Superior temporal gyrus (tissue), 1 donor: ENCODE measurements around the gene MAN1C1.
"Not testable (repeated sequence)": the region's sequence is repeated elsewhere in the genome, so short reads cannot be mapped to it uniquely, and the experiment has no call there.

Source experiments
- DNase-seq: peaks from one replicate; pipeline ENCODE4 v3.0.0-alpha.2; 2016; ENCODE audit errors: extremely low spot score

MAN1C1 gene

GRCh38 chr1:25698252-25698651 lies 81.7 kb downstream of the MAN1C1 start:
- DNase-seq, result no peak

- not testable (repeated sequence) for DNase-seq
Measured at GRCh38 chr1:25699059-25699458, 82.5 kb downstream of the MAN1C1 start.

- DNase-seq, result no peak
Measured at GRCh38 chr1:25699500-25700143, 83.0 kb downstream of the MAN1C1 start.

- DNase-seq, result peak; percentile 66
Measured at GRCh38 chr1:25700144-25700523, 83.5 kb downstream of the MAN1C1 start.

- DNase-seq, result no peak
Measured at GRCh38 chr1:25700626-25701025, 84.0 kb downstream of the MAN1C1 start.

- no peak for DNase-seq
Measured at GRCh38 chr1:25701030-25701785, 84.6 kb downstream of the MAN1C1 start.

GRCh38 chr1:25702101-25702775 lies 85.6 kb downstream of the MAN1C1 start:
- DNase-seq, result no peak

- DNase-seq, result no peak
Measured at GRCh38 chr1:25703041-25703440, 86.5 kb downstream of the MAN1C1 start.

- no peak for DNase-seq
Measured at GRCh38 chr1:25703671-25704266, 87.2 kb downstream of the MAN1C1 start.

GRCh38 chr1:25704267-25704691 lies 87.7 kb downstream of the MAN1C1 start:
- DNase-seq, result peak; percentile 53

GRCh38 chr1:25705699-25706098 lies 89.1 kb downstream of the MAN1C1 start:
- no peak for DNase-seq

GRCh38 chr1:25706146-25707089 lies 89.8 kb downstream of the MAN1C1 start:
- no peak for DNase-seq

- no peak for DNase-seq
Measured at GRCh38 chr1:25707280-25708016, 90.9 kb downstream of the MAN1C1 start.

GRCh38 chr1:25710583-25711347 lies 94.2 kb downstream of the MAN1C1 start:
- no peak for DNase-seq

GRCh38 chr1:25711555-25712298 lies 95.1 kb downstream of the MAN1C1 start:
- DNase-seq, result no peak

GRCh38 chr1:25712299-25712970 lies 95.8 kb downstream of the MAN1C1 start:
- no peak for DNase-seq

GRCh38 chr1:25713961-25714360 lies 97.4 kb downstream of the MAN1C1 start:
- DNase-seq, result no peak

GRCh38 chr1:25714372-25714931 lies 97.9 kb downstream of the MAN1C1 start:
- DNase-seq, result no peak
